HepG2 (cell line): ENCODE results near the gene ABCB11. TPM values are rescaled to one million over a fixed set of nuclear protein-coding genes. Genes with fewer than 3 reads are reported as not detected.

Source experiments
- ATAC-seq: fragments of 200-7000 bp; cut with Tn5 transposase; 3 replicates; pipeline ENCODE4 v1.9.1; 2020; ENCODE audit warnings: mild to moderate bottlenecking, moderate library complexity
- BruUV-seq: library from RNA; stranded (reverse); fragments of 400-500 nt; replicated peaks from 2 replicates; lab custom pipeline; 2021; lab: Mats Ljungman, UMichigan
- CTCF ChIA-PET: fragments of 300-600 bp; formaldehyde crosslinking; extraction: SDS; loops from one replicate; lab custom pipeline; 2021; ENCODE audit warnings: low total read pairs, inconsistent platforms, low intra/inter-chr PET ratio; lab: Yijun Ruan, JAX
- POLR2A ChIA-PET: fragments of 350-600 bp; sonication (Branson Sonifier 250); formaldehyde crosslinking; loops from one replicate; lab custom pipeline; 2020; ENCODE audit warnings: antibody characterized with exemption, inconsistent platforms; lab: Yijun Ruan, JAX
- DNase-seq: peaks from one replicate; pipeline ENCODE4 v3.0.0-alpha.2; 2015; ENCODE audit warnings: low spot score
- FAIRE-seq: peaks from 3 replicates; lab custom pipeline; 2011; peaks lifted over from hg19 to GRCh38; lab: Jason Lieb, UNC
- H2AFZ ChIP-seq: one replicate; pipeline ENCODE4 v1.6.1; 2011; ENCODE audit warnings: low read length, inconsistent platforms
- H3K27ac ChIP-seq: fragments of 300-600 bp; 3 replicates; pipeline ENCODE4 v1.8.0; 2011; ENCODE audit warnings: mixed run types, mild to moderate bottlenecking, mixed read lengths, low read length, inconsistent platforms; ENCODE audit not compliant: insufficient read depth; ENCODE audit errors: extremely low read length
- H3K27me3 ChIP-seq, 2 experiments: fragments of 200-600 bp in 1 of 2; 2 replicates in 1 of 2; 3 replicates in 1 of 2; pipeline versions ENCODE4 v1.6.0 to v1.8.0; 2011; ENCODE audit warnings: low read length in 2 of 2, mild to moderate bottlenecking in 2 of 2, moderate library complexity in 2 of 2, inconsistent platforms in 1 of 2; ENCODE audit not compliant: insufficient read depth in 2 of 2, control insufficient read depth in 1 of 2
- H3K36me3 ChIP-seq, 2 experiments: fragments of 200-600 bp in 1 of 2; replicated peaks in 1 of 2; 2 replicates in 1 of 2; 3 replicates in 1 of 2; pipeline versions ENCODE4 v1.5.1 to v1.8.0; 2011; ENCODE audit warnings: low read length in 2 of 2, inconsistent platforms in 1 of 2; ENCODE audit not compliant: insufficient read depth in 2 of 2, control insufficient read depth in 1 of 2
- H3K4me1 ChIP-seq: 2 replicates; pipeline ENCODE4 v1.5.1; 2012; ENCODE audit warnings: low read length, inconsistent platforms; ENCODE audit not compliant: insufficient read depth
- H3K4me2 ChIP-seq: 2 replicates; pipeline ENCODE4 v1.6.0; 2011; ENCODE audit warnings: low read depth, low read length, inconsistent platforms
- H3K4me3 ChIP-seq, 3 experiments: fragments of 200-600 bp in 1 of 3; sonication (generic), shearing (Covaris generic) in 1 of 3; replicated peaks in 1 of 3; 2 replicates each; pipeline ENCODE4 v1.5.1; 2011 to 2016; ENCODE audit warnings: low read length in 3 of 3, inconsistent platforms in 2 of 3, low read depth in 2 of 3, mild to moderate bottlenecking in 2 of 3, control low read depth in 1 of 3, mixed read lengths in 1 of 3; ENCODE audit not compliant: insufficient read depth in 1 of 3
- H3K79me2 ChIP-seq: one replicate; pipeline ENCODE4 v1.6.1; 2011; ENCODE audit warnings: low read length, inconsistent platforms; ENCODE audit not compliant: insufficient read depth
- H3K9ac ChIP-seq: 2 replicates; pipeline ENCODE4 v1.6.0; 2011; ENCODE audit warnings: mild to moderate bottlenecking, low read depth, low read length, inconsistent platforms; ENCODE audit not compliant: insufficient read depth
- H3K9me3 ChIP-seq: 2 replicates; pipeline ENCODE4 v1.5.1; 2012; ENCODE audit warnings: mild to moderate bottlenecking, low read length
- H4K20me1 ChIP-seq: 2 replicates; pipeline ENCODE4 v1.6.0; 2011; ENCODE audit warnings: inconsistent platforms, mild to moderate bottlenecking, low read length, moderate library complexity; ENCODE audit not compliant: insufficient read depth
- CEBPB ChIP-seq: IDR thresholded peaks from 2 replicates; pipeline ENCODE4 v1.6.1; 2011; ENCODE audit warnings: low read depth, low read length, improper control_type of control experiment, borderline replicate concordance
- CHD4 ChIP-seq: fragments of 200-600 bp; sonication (generic); IDR thresholded peaks from 2 replicates; pipeline ENCODE4 v1.7.0; 2017; ENCODE audit warnings: mild to moderate bottlenecking, low read length, borderline replicate concordance
- EZH2 ChIP-seq: conservative IDR thresholded peaks from 2 replicates; pipeline ENCODE4 v1.6.1; 2012; ENCODE audit warnings: mild to moderate bottlenecking, low read depth, low read length, moderate library complexity
- MTF2 ChIP-seq: sonication (generic); formaldehyde crosslinking; IDR thresholded peaks from 2 replicates; pipeline ENCODE4 v1.5.0; 2020; ENCODE audit warnings: missing genetic modification reagents, borderline replicate concordance
- RNF219 ChIP-seq: sonication (generic); formaldehyde crosslinking; IDR thresholded peaks from 2 replicates; pipeline ENCODE4 v1.5.0; 2020; ENCODE audit warnings: mild to moderate bottlenecking, missing genetic modification reagents
- YEATS2 ChIP-seq: sonication (generic); formaldehyde crosslinking; IDR thresholded peaks from 2 replicates; pipeline ENCODE4 v1.4.0; 2020; ENCODE audit warnings: missing genetic modification reagents, borderline replicate concordance
- ZNF121 ChIP-seq: sonication (generic); formaldehyde crosslinking; IDR thresholded peaks from 2 replicates; pipeline ENCODE4 v1.5.0; 2020; ENCODE audit warnings: mild to moderate bottlenecking, missing genetic modification reagents
- ZNF513 ChIP-seq: sonication (generic); formaldehyde crosslinking; conservative IDR thresholded peaks from 2 replicates; pipeline ENCODE4 v1.5.0; 2020; ENCODE audit warnings: missing genetic modification reagents
- ZNF547 ChIP-seq: sonication (generic); formaldehyde crosslinking; IDR thresholded peaks from 2 replicates; pipeline ENCODE4 v1.5.1; 2020; ENCODE audit warnings: mild to moderate bottlenecking, missing genetic modification reagents
- ZNF572 ChIP-seq: sonication (generic); formaldehyde crosslinking; IDR thresholded peaks from 2 replicates; pipeline ENCODE4 v1.5.1; 2020; ENCODE audit warnings: mild to moderate bottlenecking, missing genetic modification reagents
- ZNF740 ChIP-seq: sonication (generic); formaldehyde crosslinking; IDR thresholded peaks from 2 replicates; pipeline ENCODE4 v1.4.0; 2020; ENCODE audit warnings: missing genetic modification reagents
- ZSCAN20 ChIP-seq: sonication (generic); formaldehyde crosslinking; IDR thresholded peaks from 2 replicates; pipeline ENCODE4 v1.4.0; 2020; ENCODE audit warnings: missing genetic modification reagents, mild to moderate bottlenecking, borderline replicate concordance
- ZZZ3 ChIP-seq: sonication (generic); formaldehyde crosslinking; IDR thresholded peaks from 2 replicates; pipeline ENCODE4 v1.4.0; 2020; ENCODE audit warnings: missing genetic modification reagents, mild to moderate bottlenecking, borderline replicate concordance
- WGBS: methylation state at CpG from one replicate; pipeline ENCODE4 v1.1.6; 2017; ENCODE audit warnings: low lambda C conversion rate; 5-methylcytosine and 5-hydroxymethylcytosine counted together
- in situ Hi-C: cut with HindIII; loops from 2 replicates; pipeline ENCODE4 v1.10.0; 2017; ENCODE audit warnings: low pct_unique_long_range_greater_than_20kb; ENCODE audit not compliant: extremely low pct_ligation_motif_present
- intact Hi-C: fragments of 100-400 bp; cut with micrococcal nuclease; formaldehyde crosslinking; loops from one replicate; pipeline ENCODE4 v1.10.0; 2022; ENCODE audit not compliant: unreplicated experiment
- polyA plus RNA-seq, 8 experiments: library from polyadenylated mRNA; depleted of rRNA in 3 of 8; stranded (reverse) in 7 of 8; unstranded in 1 of 8; fragments of >200 nt; fragmentation: Illumina TruSeq in 4 of 8; extraction: Trizol in 4 of 8; gene quantifications; 2 replicates each; pipeline versions ENCODE4 v1.2.1 to v1.2.3, GENCODE V29; 2011 to 2016; ENCODE audit warnings: low read depth in 4 of 8, missing spikeins in 1 of 8, mixed read lengths in 1 of 8; ENCODE audit not compliant: insufficient read depth in 1 of 8
- total RNA-seq, 5 experiments: library from RNA; depleted of rRNA; stranded (reverse); fragments of >200 nt; fragmentation: Illumina TruSeq; extraction: Trizol; gene quantifications; 2 replicates each; pipeline ENCODE4 v1.2.3, GENCODE V29; 2016; ENCODE audit warnings: low read depth in 1 of 5

Gene ABCB11
- total and polyA plus RNA-seq, 2 of the 13 experiments (the other 11 are each of a cell fraction or from before 2014, with no cell fraction given): not detected

- POLR2A ChIA-PET: no interaction called here
- in situ Hi-C loops (no loop called here), intact Hi-C loops (no loop called here)
- H3K79me2 ChIP-seq: no peaks in the 10 kb centered on the region
- peaks cover 0 to 12% of the 10 kb centered on the region in 2 experiments; a peak in 2 of 5 replicates for H3K27me3 ChIP-seq
- H4K20me1 ChIP-seq: no peaks in the 10 kb centered on the region
- CTCF ChIA-PET: no interaction called here
- no peak overlapping the region for H3K27ac ChIP-seq
- no peak overlapping the region for H2AFZ ChIP-seq
- no peak overlapping the region for H3K9ac ChIP-seq
- no TSS peak for BruUV-seq
- H3K36me3 ChIP-seq: no peaks in the 10 kb centered on the region
- no peak for ATAC-seq
- no peaks in the 10 kb centered on the region for H3K9me3 ChIP-seq
- no peaks in the 10 kb centered on the region for H3K4me1 ChIP-seq
- FAIRE-seq: no peak
- TF ChIP-seq ZZZ3 (CRISPR knock-in tag): no peak
- 0 out of 2 replicates have a peak, but pooled peaks have one; percentile 14 for TF ChIP-seq CEBPB
- 36% methylated on average over 1 of the region's 1 CpG for WGBS
- no peak overlapping the region for H3K4me2 ChIP-seq
- DNase-seq: no peak
- no peak overlapping the region for H3K4me3 ChIP-seq
Measured at GRCh38 chr2:168939061-168939460, 92.1 kb downstream of the ABCB11 start.

- no TSS peak for BruUV-seq
- POLR2A ChIA-PET: no interaction called here
- 53% methylated on average over 14 of the region's 14 CpGs for WGBS
- Histone ChIP-seq H3K27me3 (peaks cover 0 to 12% of the 10 kb centered on the region in 2 experiments; a peak in 2 of 5 replicates), H3K9ac (no peak overlapping the region), H3K4me2 (no peak overlapping the region), H3K79me2 (no peaks in the 10 kb centered on the region), H3K36me3 (no peaks in the 10 kb centered on the region), H2AFZ (no peak overlapping the region), H4K20me1 (no peaks in the 10 kb centered on the region), H3K27ac (no peak overlapping the region), H3K4me1 (no peaks in the 10 kb centered on the region), H3K4me3 (no peak overlapping the region), H3K9me3 (no peaks in the 10 kb centered on the region)
- CTCF ChIA-PET: no interaction called here
- FAIRE-seq (no peak), ATAC-seq (no peak), DNase-seq (no peak)
- intact Hi-C loops (no loop called here), in situ Hi-C loops (no loop called here)
- TF ChIP-seq ZNF740 (CRISPR knock-in tag) (no peak), EZH2 (no peak), YEATS2 (CRISPR knock-in tag) (no peak), ZNF513 (no peak), ZNF547 (CRISPR knock-in tag) (no peak), CHD4 (no peak), ZNF572 (CRISPR knock-in tag) (no peak), MTF2 (CRISPR knock-in tag) (no peak), ZSCAN20 (CRISPR knock-in tag) (no peak), RNF219 (CRISPR knock-in tag) (no peak), ZNF121 (CRISPR knock-in tag) (no peak)
Measured at GRCh38 chr2:168935810-168936581, 95.1 kb downstream of the ABCB11 start.
